ENCODE data around the gene TUBB.

DNA sequence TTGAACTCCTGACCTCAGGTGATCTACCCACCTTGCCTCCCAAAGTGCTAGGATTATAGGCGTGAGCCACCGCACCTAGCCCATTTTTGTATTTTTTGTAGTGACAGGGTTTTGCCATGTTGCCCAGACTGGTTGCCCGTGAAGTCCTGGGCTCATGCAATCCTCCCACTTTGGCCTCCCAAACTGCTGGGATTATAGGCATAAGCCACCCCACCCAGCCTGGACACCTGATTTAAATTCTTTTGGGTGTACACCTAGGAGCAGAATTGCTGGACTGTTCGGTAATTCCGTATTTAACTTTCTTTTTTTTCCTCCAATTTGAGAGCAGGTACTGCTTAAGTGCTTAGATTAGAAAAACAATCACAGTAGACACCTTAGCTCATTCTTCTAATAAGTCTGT is 23.7 kb upstream of the TUBB start:
- TF ChIP-seq, protein P1, sequence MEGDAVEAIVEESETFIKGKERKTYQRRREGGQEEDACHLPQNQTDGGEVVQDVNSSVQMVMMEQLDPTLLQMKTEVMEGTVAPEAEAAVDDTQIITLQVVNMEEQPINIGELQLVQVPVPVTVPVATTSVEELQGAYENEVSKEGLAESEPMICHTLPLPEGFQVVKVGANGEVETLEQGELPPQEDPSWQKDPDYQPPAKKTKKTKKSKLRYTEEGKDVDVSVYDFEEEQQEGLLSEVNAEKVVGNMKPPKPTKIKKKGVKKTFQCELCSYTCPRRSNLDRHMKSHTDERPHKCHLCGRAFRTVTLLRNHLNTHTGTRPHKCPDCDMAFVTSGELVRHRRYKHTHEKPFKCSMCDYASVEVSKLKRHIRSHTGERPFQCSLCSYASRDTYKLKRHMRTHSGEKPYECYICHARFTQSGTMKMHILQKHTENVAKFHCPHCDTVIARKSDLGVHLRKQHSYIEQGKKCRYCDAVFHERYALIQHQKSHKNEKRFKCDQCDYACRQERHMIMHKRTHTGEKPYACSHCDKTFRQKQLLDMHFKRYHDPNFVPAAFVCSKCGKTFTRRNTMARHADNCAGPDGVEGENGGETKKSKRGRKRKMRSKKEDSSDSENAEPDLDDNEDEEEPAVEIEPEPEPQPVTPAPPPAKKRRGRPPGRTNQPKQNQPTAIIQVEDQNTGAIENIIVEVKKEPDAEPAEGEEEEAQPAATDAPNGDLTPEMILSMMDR (IDR thresholded peaks at IDR 0.05) = no peak
- TF ChIP-seq POLR2A (IDR thresholded peaks at IDR 0.05) (no peak), EP300 (IDR thresholded peaks at IDR 0.05) (no peak)
